Neural cell (in vitro differentiated cells): ENCODE data around the gene WDTC1. TPM values are rescaled to one million over a fixed set of nuclear protein-coding genes. Genes with fewer than 3 reads are reported as not detected.

Experiments used
- H2AFZ ChIP-seq: fragments of 200-600, 300-800 bp; sonication (generic), shearing (Covaris generic); 2 replicates; pipeline ENCODE4 v1.6.0; 2014; ENCODE audit warnings: low read depth, mild to moderate bottlenecking, antibody characterized with exemption, low read length, moderate library complexity
- H3F3A ChIP-seq: fragments of 200-600 bp; shearing (Covaris generic); 2 replicates; pipeline ENCODE4 v1.6.1; 2016; ENCODE audit warnings: mild to moderate bottlenecking, moderate library complexity, mixed read lengths, antibody characterized with exemption, low read length; ENCODE audit not compliant: insufficient read depth, poor library complexity, severe bottlenecking
- H3K27ac ChIP-seq: fragments of 200-600, 300-800 bp; sonication (generic), shearing (Covaris generic); 2 replicates; pipeline ENCODE4 v1.5.1; 2014; ENCODE audit warnings: mild to moderate bottlenecking, low read length, moderate library complexity
- H3K27me3 ChIP-seq: fragments of 300-800, 200-600 bp; sonication (generic), shearing (Covaris generic); 2 replicates; pipeline ENCODE4 v1.6.0; 2014; ENCODE audit warnings: mild to moderate bottlenecking, low read depth, low read length, moderate library complexity; ENCODE audit not compliant: insufficient read depth
- H3K36me3 ChIP-seq: fragments of 300-800, 200-600 bp; sonication (generic), shearing (Covaris generic); 2 replicates; pipeline ENCODE4 v1.5.1; 2014; ENCODE audit warnings: mild to moderate bottlenecking, antibody characterized with exemption, low read length, moderate library complexity; ENCODE audit not compliant: insufficient read depth
- H3K4me2 ChIP-seq: fragments of 300-800, 200-600 bp; sonication (generic), shearing (Covaris generic); 2 replicates; pipeline ENCODE4 v1.6.0; 2014; ENCODE audit warnings: mild to moderate bottlenecking, low read length
- H3K4me3 ChIP-seq: fragments of 300-800, 200-600 bp; sonication (generic), shearing (Covaris generic); 2 replicates; pipeline ENCODE4 v1.5.1; 2014; ENCODE audit warnings: mild to moderate bottlenecking, low read length, moderate library complexity
- H3K79me2 ChIP-seq: fragments of 200-600 bp; shearing (Covaris generic); replicated peaks from 2 replicates; pipeline ENCODE4 v1.6.0; 2014; ENCODE audit warnings: mild to moderate bottlenecking, low read length, moderate library complexity; ENCODE audit not compliant: insufficient read depth
- H3K9ac ChIP-seq: fragments of 300-800, 200-600 bp; sonication (generic), shearing (Covaris generic); 2 replicates; pipeline ENCODE4 v1.6.1; 2016; ENCODE audit warnings: mild to moderate bottlenecking, low read length, mixed read lengths
- H3K9me2 ChIP-seq: fragments of 200-600 bp; shearing (Covaris generic); 2 replicates; pipeline ENCODE4 v1.6.1; 2016; ENCODE audit warnings: mild to moderate bottlenecking, low read length, mixed read lengths; ENCODE audit not compliant: insufficient read depth
- H3K9me3 ChIP-seq: fragments of 200-600, 300-800 bp; sonication (generic), shearing (Covaris generic); 2 replicates; pipeline ENCODE4 v1.6.1; 2016; ENCODE audit warnings: mild to moderate bottlenecking, mixed run types, low read length, moderate library complexity, mixed read lengths
- H4K20me1 ChIP-seq: fragments of 200-600 bp; shearing (Covaris generic); 2 replicates; pipeline ENCODE4 v1.6.1; 2016; ENCODE audit warnings: mild to moderate bottlenecking, mixed run types; ENCODE audit not compliant: insufficient read depth
- CTCF ChIP-seq: fragments of 450-650 bp; IDR thresholded peaks from 2 replicates; pipeline ENCODE4 v1.5.1; 2014; ENCODE audit warnings: antibody characterized with exemption, mild to moderate bottlenecking, moderate library complexity; ENCODE audit not compliant: poor library complexity, severe bottlenecking
- EP300 ChIP-seq: fragments of 450-650 bp; conservative IDR thresholded peaks from 2 replicates; pipeline ENCODE4 v1.6.1; 2014; ENCODE audit warnings: antibody characterized with exemption, mild to moderate bottlenecking, moderate library complexity; ENCODE audit not compliant: poor library complexity, severe bottlenecking
- EZH2 ChIP-seq: fragments of 200-600, 300-800 bp; shearing (Covaris generic), sonication (generic); IDR thresholded peaks from 2 replicates; pipeline ENCODE4 v1.6.1; 2014; ENCODE audit warnings: antibody characterized with exemption, low read length, borderline replicate concordance, mild to moderate bottlenecking; ENCODE audit not compliant: insufficient read depth, poor library complexity, severe bottlenecking
- MXI1 ChIP-seq: fragments of 450-650 bp; conservative IDR thresholded peaks from 2 replicates; pipeline ENCODE4 v1.6.1; 2014; ENCODE audit warnings: antibody characterized with exemption, mild to moderate bottlenecking; ENCODE audit not compliant: poor library complexity, severe bottlenecking
- POLR2AphosphoS5 ChIP-seq: IDR thresholded peaks from 2 replicates; pipeline ENCODE4 v1.6.1; 2012
- RAD21 ChIP-seq: fragments of 450-650 bp; conservative IDR thresholded peaks from 2 replicates; pipeline ENCODE4 v1.6.1; 2014; ENCODE audit warnings: antibody characterized with exemption, mild to moderate bottlenecking, moderate library complexity
- REST ChIP-seq: IDR thresholded peaks from 2 replicates; pipeline ENCODE4 v1.6.1; 2012; ENCODE audit warnings: borderline replicate concordance
- SMC3 ChIP-seq: fragments of 450-650 bp; conservative IDR thresholded peaks from 2 replicates; pipeline ENCODE4 v1.6.1; 2014; ENCODE audit warnings: antibody characterized with exemption, mild to moderate bottlenecking, moderate library complexity; ENCODE audit not compliant: poor library complexity
- TAF1 ChIP-seq: IDR thresholded peaks from 2 replicates; pipeline ENCODE4 v1.6.1; 2012; ENCODE audit warnings: low read depth
- polyA plus RNA-seq: library from polyadenylated mRNA; depleted of rRNA; stranded (reverse); fragments of >200 nt; gene quantifications from 2 replicates; pipeline ENCODE4 v1.2.3, GENCODE V29; 2014

WDTC1 gene
- polyA plus RNA-seq, 1 donor from 2014 or later: 10.9 TPM

GRCh38 chr1:27321813-27322568 lies 87.6 kb downstream of the WDTC1 start, which contains the start of gene TMEM222:
Gene TMEM222 (plus strand): TSS chr1:27322163. CDS start chr1:27322198, 35 bp downstream.
- H3K79me2 ChIP-seq: peaks cover 34% of the 10 kb centered on the region
- H3K9ac ChIP-seq: peak within 1 kb of the TSS; percentile 96
- peak within 1 kb of the TSS; percentile 95 for H3K4me3 ChIP-seq
- H3K9me3 ChIP-seq: no peaks in the 10 kb centered on the region
- H3K9me2 ChIP-seq: no peaks in the 10 kb centered on the region
- no peaks in the 10 kb centered on the region for H3F3A ChIP-seq
- no peaks in the 10 kb centered on the region for H4K20me1 ChIP-seq
- H3K27ac ChIP-seq: peak within 1 kb of the TSS; percentile 92
- no peaks in the 10 kb centered on the region for H3K36me3 ChIP-seq
- no peaks in the 10 kb centered on the region for H3K27me3 ChIP-seq
- TF ChIP-seq EZH2 (no peak), POLR2AphosphoS5 (peak; percentile 80), EP300 (peak; percentile 79), SMC3 (peak; percentile 46), RAD21 (no peak), MXI1 (peak; percentile 93), TAF1 (peak; percentile 76), REST (peak; percentile 59), CTCF (peak; percentile 46)
- peak within 1 kb of the TSS; percentile 83 for H3K4me2 ChIP-seq
- peak within 1 kb of the TSS; percentile 75 for H2AFZ ChIP-seq

GRCh38 chr1:27322569-27323240 lies 88.3 kb downstream of the WDTC1 start:
- H3K9me2 ChIP-seq: no peaks in the 10 kb centered on the region
- H3K79me2 ChIP-seq: peaks cover 35% of the 10 kb centered on the region
- H3K9ac ChIP-seq: peak overlapping the region; percentile 96
- no peaks in the 10 kb centered on the region for H4K20me1 ChIP-seq
- H3K9me3 ChIP-seq: no peaks in the 10 kb centered on the region
- no peaks in the 10 kb centered on the region for H3F3A ChIP-seq
- peak overlapping the region; percentile 95 for H3K4me3 ChIP-seq
- TF ChIP-seq POLR2AphosphoS5 (no peak), EZH2 (no peak), EP300 (no peak), CTCF (no peak), RAD21 (no peak), MXI1 (peak; percentile 57), SMC3 (no peak)
- no peaks in the 10 kb centered on the region for H3K27me3 ChIP-seq
- H2AFZ ChIP-seq: peak overlapping the region; percentile 73
- H3K4me2 ChIP-seq: peak overlapping the region; percentile 72
- no peaks in the 10 kb centered on the region for H3K36me3 ChIP-seq
- H3K27ac ChIP-seq: peak overlapping the region; percentile 92
